HepG2 (cell line): ENCODE results near the gene C9orf50.

Experiments used
- ARNTL ChIP-seq: sonication (generic); formaldehyde crosslinking; IDR thresholded peaks from 2 replicates; pipeline ENCODE4 v1.4.0; 2020; ENCODE audit warnings: mild to moderate bottlenecking, missing genetic modification reagents
- ASH2L ChIP-seq: fragments of 300-600, 200-600 bp; sonication (generic); IDR thresholded peaks from 2 replicates; pipeline ENCODE4 v1.7.0; 2017; ENCODE audit warnings: low read depth, mild to moderate bottlenecking, moderate library complexity, mixed read lengths, low read length; ENCODE audit not compliant: insufficient read length
- IKZF1 ChIP-seq: fragments of 450-650 bp; IDR thresholded peaks from 2 replicates; pipeline ENCODE4 v1.7.1; 2016
- RFX5 ChIP-seq: IDR thresholded peaks from 2 replicates; pipeline ENCODE4 v1.6.1; 2011; ENCODE audit warnings: low read depth, low read length, improper control_type of control experiment
- RXRA ChIP-seq: sonication (generic); formaldehyde crosslinking; IDR thresholded peaks from 2 replicates; pipeline ENCODE4 v1.5.1; 2020; ENCODE audit warnings: missing genetic modification reagents
- ZKSCAN8 ChIP-seq: IDR thresholded peaks from 2 replicates; pipeline ENCODE4 v1.6.1; 2016; ENCODE audit warnings: borderline replicate concordance, missing genetic modification reagents, missing compliant biosample characterization
- ZNF816 ChIP-seq: sonication (generic); formaldehyde crosslinking; IDR thresholded peaks from 2 replicates; pipeline ENCODE4 v1.8.0; 2022; ENCODE audit warnings: missing genetic modification reagents, mild to moderate bottlenecking, borderline replicate concordance
- TF ChIP-seq, protein P1 (sequence below): IDR thresholded peaks from 2 replicates; pipeline ENCODE4 v1.6.1; 2016; ENCODE audit warnings: mild to moderate bottlenecking, missing biosample characterization, missing genetic modification reagents
- TF ChIP-seq, protein P2 (sequence below): sonication (generic); formaldehyde crosslinking; IDR thresholded peaks from 2 replicates; pipeline ENCODE4 v1.8.0; 2022; ENCODE audit warnings: mild to moderate bottlenecking, missing genetic modification reagents; ENCODE audit not compliant: insufficient replicate concordance
- TF ChIP-seq, protein P3 (sequence below): sonication (generic); formaldehyde crosslinking; IDR thresholded peaks from 2 replicates; pipeline ENCODE4 v1.5.0; 2020; ENCODE audit warnings: mild to moderate bottlenecking, missing genetic modification reagents, moderate library complexity
- TF ChIP-seq, protein P4 (sequence below), 2 experiments: fragments of 450-650 bp in 1 of 2; sonication (generic) in 1 of 2; formaldehyde crosslinking in 1 of 2; IDR thresholded peaks; 2 replicates each; pipeline versions ENCODE4 v1.6.1 to v1.8.0; 2016 to 2022; ENCODE audit warnings: antibody characterized with exemption in 1 of 2, mild to moderate bottlenecking in 1 of 2, missing genetic modification reagents in 1 of 2

DNA sequence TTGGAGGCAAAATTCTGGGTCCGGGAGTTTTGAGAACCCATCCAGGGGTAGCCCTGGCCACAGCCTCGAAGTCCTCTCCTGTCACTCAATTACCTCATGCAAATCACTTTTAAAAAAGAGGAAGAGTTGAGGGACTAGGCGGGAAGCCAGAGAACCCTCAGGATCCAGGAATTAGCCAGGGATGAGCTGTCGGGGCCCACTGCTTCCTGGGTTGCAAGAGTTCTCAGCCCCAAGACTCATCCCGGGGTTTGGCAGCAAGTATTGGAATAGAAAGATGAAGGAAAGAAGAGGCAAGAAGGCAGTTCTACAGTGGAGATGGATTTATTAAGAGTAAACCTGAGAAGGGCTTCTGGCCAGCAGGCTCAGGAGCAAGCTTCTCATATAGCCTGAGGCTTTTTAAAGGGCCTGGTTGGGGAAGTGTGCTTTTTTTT lies 25.6 kb downstream of the C9orf50 start:
- no peak for TF ChIP-seq RFX5
- TF ChIP-seq, protein P1, sequence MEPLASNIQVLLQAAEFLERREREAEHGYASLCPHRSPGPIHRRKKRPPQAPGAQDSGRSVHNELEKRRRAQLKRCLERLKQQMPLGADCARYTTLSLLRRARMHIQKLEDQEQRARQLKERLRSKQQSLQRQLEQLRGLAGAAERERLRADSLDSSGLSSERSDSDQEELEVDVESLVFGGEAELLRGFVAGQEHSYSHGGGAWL (CRISPR knock-in tag) = no peak
- TF ChIP-seq, protein P2, sequence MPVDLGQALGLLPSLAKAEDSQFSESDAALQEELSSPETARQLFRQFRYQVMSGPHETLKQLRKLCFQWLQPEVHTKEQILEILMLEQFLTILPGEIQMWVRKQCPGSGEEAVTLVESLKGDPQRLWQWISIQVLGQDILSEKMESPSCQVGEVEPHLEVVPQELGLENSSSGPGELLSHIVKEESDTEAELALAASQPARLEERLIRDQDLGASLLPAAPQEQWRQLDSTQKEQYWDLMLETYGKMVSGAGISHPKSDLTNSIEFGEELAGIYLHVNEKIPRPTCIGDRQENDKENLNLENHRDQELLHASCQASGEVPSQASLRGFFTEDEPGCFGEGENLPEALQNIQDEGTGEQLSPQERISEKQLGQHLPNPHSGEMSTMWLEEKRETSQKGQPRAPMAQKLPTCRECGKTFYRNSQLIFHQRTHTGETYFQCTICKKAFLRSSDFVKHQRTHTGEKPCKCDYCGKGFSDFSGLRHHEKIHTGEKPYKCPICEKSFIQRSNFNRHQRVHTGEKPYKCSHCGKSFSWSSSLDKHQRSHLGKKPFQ (CRISPR knock-in tag) = no peak
- TF ChIP-seq, protein P3, sequence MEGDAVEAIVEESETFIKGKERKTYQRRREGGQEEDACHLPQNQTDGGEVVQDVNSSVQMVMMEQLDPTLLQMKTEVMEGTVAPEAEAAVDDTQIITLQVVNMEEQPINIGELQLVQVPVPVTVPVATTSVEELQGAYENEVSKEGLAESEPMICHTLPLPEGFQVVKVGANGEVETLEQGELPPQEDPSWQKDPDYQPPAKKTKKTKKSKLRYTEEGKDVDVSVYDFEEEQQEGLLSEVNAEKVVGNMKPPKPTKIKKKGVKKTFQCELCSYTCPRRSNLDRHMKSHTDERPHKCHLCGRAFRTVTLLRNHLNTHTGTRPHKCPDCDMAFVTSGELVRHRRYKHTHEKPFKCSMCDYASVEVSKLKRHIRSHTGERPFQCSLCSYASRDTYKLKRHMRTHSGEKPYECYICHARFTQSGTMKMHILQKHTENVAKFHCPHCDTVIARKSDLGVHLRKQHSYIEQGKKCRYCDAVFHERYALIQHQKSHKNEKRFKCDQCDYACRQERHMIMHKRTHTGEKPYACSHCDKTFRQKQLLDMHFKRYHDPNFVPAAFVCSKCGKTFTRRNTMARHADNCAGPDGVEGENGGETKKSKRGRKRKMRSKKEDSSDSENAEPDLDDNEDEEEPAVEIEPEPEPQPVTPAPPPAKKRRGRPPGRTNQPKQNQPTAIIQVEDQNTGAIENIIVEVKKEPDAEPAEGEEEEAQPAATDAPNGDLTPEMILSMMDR = no peak
- no peak for TF ChIP-seq ASH2L
- no peak for TF ChIP-seq RXRA
- TF ChIP-seq ZKSCAN8 (CRISPR knock-in tag) = no peak
- TF ChIP-seq ARNTL = no peak
- TF ChIP-seq IKZF1 = no peak
- TF ChIP-seq, protein P4, sequence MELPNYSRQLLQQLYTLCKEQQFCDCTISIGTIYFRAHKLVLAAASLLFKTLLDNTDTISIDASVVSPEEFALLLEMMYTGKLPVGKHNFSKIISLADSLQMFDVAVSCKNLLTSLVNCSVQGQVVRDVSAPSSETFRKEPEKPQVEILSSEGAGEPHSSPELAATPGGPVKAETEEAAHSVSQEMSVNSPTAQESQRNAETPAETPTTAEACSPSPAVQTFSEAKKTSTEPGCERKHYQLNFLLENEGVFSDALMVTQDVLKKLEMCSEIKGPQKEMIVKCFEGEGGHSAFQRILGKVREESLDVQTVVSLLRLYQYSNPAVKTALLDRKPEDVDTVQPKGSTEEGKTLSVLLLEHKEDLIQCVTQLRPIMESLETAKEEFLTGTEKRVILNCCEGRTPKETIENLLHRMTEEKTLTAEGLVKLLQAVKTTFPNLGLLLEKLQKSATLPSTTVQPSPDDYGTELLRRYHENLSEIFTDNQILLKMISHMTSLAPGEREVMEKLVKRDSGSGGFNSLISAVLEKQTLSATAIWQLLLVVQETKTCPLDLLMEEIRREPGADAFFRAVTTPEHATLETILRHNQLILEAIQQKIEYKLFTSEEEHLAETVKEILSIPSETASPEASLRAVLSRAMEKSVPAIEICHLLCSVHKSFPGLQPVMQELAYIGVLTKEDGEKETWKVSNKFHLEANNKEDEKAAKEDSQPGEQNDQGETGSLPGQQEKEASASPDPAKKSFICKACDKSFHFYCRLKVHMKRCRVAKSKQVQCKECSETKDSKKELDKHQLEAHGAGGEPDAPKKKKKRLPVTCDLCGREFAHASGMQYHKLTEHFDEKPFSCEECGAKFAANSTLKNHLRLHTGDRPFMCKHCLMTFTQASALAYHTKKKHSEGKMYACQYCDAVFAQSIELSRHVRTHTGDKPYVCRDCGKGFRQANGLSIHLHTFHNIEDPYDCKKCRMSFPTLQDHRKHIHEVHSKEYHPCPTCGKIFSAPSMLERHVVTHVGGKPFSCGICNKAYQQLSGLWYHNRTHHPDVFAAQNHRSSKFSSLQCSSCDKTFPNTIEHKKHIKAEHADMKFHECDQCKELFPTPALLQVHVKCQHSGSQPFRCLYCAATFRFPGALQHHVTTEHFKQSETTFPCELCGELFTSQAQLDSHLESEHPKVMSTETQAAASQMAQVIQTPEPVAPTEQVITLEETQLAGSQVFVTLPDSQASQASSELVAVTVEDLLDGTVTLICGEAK (IDR thresholded peaks at IDR 0.05) = no peak
- TF ChIP-seq, protein P4 (CRISPR knock-in tag; IDR thresholded peaks at IDR 0.05) = no peak
- TF ChIP-seq ZNF816 = no peak
